Sigmoid colon (tissue), 7 donors: Measurements from ENCODE around the gene MR1. TPM values are rescaled to one million over a fixed set of nuclear protein-coding genes. Genes with fewer than 3 reads are reported as not detected.

ENCODE experiments used
- DNase-seq: peaks from one replicate; pipeline ENCODE4 v3.0.0-alpha.2; 2019
- H3K27ac ChIP-seq, 4 donors: fragments of 200-600 bp; sonication (generic); one replicate each; pipeline ENCODE4 v1.5.1; 2016 to 2019; ENCODE audit warnings: mild to moderate bottlenecking in 1 of 4
- H3K27me3 ChIP-seq, 3 donors: fragments of 200-600 bp; sonication (generic); one replicate each; pipeline ENCODE4 v1.5.1; 2019; ENCODE audit warnings: mild to moderate bottlenecking in 1 of 3
- H3K36me3 ChIP-seq, 4 donors: fragments of 200-600 bp; sonication (generic); one replicate each; pipeline ENCODE4 v1.5.1; 2016 to 2019
- H3K4me1 ChIP-seq, 4 donors: fragments of 200-600 bp; sonication (generic); one replicate each; pipeline ENCODE4 v1.5.1; 2017 to 2019
- H3K4me3 ChIP-seq, 4 donors: fragments of 200-600 bp; sonication (generic); one replicate each; pipeline ENCODE4 v1.5.1; 2017 to 2019; ENCODE audit warnings: mild to moderate bottlenecking in 2 of 4, moderate library complexity in 1 of 4
- H3K9me3 ChIP-seq, 4 donors: fragments of 200-600 bp in 3 of 4; sonication (generic) in 3 of 4; one replicate each; pipeline versions ENCODE4 v1.5.1 to v1.6.1; 2013 to 2019
- EP300 ChIP-seq, 4 donors: sonication (generic); formaldehyde crosslinking; IDR thresholded peaks; one replicate each; pipeline ENCODE4 v1.6.1; 2017; ENCODE audit warnings: antibody characterized with exemption in 4 of 4
- POLR2A ChIP-seq, 2 donors: fragments of 450-650 bp; IDR thresholded peaks; one replicate each; pipeline ENCODE4 v1.6.1; 2016; ENCODE audit warnings: antibody characterized with exemption in 2 of 2, mild to moderate bottlenecking in 2 of 2, moderate library complexity in 2 of 2
- POLR2AphosphoS5 ChIP-seq, 4 donors: sonication (generic); formaldehyde crosslinking; IDR thresholded peaks; one replicate each; pipeline ENCODE4 v1.6.1; 2017; ENCODE audit warnings: antibody characterized with exemption in 4 of 4
- WGBS, 2 donors: extraction: QIAGEN DNeasy Blood & Tissue Kit; methylation state at CpG; one replicate each; pipeline ENCODE4 v1.1.7; 2013; 5-methylcytosine and 5-hydroxymethylcytosine counted together
- intact Hi-C: fragments of 100-400 bp; cut with DNase I; formaldehyde crosslinking; loops from one replicate; pipeline ENCODE4 v1.15.1; 2023
- polyA plus RNA-seq, 3 donors: library from polyadenylated mRNA; stranded (reverse); fragments of 200-250 nt; gene quantifications; one replicate each; pipeline ENCODE4 v1.2.3, GENCODE V29; 2013
- total RNA-seq, 4 donors: library from RNA; depleted of rRNA; stranded (reverse); fragments of >200 nt; gene quantifications; one replicate each; pipeline ENCODE4 v1.1.0, GENCODE V29; 2016
- TF ChIP-seq, protein P1 (sequence below), 4 experiments: fragments of 450-650 bp in 3 of 4; fragments of 200-600 bp in 1 of 4; IDR thresholded peaks; one replicate each; pipeline ENCODE4 v1.5.1; 2016 to 2019; ENCODE audit warnings: antibody characterized with exemption in 4 of 4, mild to moderate bottlenecking in 3 of 4, moderate library complexity in 2 of 4
- donor health status: healthy with polysubstance abuse.
- donor health status: Bipolar disorder and iron deficiency.
- donor health status: healthy.

The MR1 gene
- total and polyA plus RNA-seq, 7 donors: 1.8 to 12.2 (median 10.3) TPM

DNA sequence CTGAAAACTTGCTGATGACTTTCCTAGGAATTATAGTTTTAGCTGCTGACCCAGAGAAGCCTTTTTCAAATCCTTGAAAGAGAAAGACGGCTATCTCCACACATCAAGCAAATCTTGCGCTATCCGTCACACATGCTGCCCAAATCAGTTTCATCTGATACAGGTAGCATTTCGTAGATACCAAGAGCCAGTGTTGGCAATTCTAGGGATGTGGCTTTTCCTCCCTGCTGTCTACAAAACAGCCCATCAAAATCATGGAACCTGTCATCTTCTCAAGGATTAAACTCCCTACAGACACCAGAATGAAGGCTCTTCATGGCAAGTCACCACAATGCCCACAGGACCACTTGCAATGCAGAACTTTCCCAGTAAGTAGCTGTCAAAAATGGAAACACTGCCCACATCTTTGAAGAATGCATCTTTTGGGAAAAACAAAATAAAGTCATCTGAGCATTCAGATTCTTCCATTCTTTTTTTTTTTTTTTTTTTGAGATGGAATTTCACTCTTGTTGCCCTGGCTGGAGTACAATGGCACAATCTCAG is 21.5 kb upstream of the MR1 start:
- no peak for DNase-seq
- 96% methylated on average over 4 of the region's 4 CpGs for WGBS, 2 donors
- Histone ChIP-seq H3K27ac (peak overlapping the region in 1 of 4 donors; percentile 76), H3K36me3 (no peaks in the 10 kb centered on the region), H3K9me3 (no peaks in the 10 kb centered on the region), H3K4me3 (no peak overlapping the region), H3K4me1 (peaks cover 0 to 40% (median 22%) of the 10 kb centered on the region in 4 donors), H3K27me3 (no peaks in the 10 kb centered on the region)
- intact Hi-C loops: no loop called here
- TF ChIP-seq, protein P1, sequence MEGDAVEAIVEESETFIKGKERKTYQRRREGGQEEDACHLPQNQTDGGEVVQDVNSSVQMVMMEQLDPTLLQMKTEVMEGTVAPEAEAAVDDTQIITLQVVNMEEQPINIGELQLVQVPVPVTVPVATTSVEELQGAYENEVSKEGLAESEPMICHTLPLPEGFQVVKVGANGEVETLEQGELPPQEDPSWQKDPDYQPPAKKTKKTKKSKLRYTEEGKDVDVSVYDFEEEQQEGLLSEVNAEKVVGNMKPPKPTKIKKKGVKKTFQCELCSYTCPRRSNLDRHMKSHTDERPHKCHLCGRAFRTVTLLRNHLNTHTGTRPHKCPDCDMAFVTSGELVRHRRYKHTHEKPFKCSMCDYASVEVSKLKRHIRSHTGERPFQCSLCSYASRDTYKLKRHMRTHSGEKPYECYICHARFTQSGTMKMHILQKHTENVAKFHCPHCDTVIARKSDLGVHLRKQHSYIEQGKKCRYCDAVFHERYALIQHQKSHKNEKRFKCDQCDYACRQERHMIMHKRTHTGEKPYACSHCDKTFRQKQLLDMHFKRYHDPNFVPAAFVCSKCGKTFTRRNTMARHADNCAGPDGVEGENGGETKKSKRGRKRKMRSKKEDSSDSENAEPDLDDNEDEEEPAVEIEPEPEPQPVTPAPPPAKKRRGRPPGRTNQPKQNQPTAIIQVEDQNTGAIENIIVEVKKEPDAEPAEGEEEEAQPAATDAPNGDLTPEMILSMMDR (IDR thresholded peaks at IDR 0.05): no peak
- TF ChIP-seq POLR2A (IDR thresholded peaks at IDR 0.05): no peak
- no peak for TF ChIP-seq EP300 (IDR thresholded peaks at IDR 0.05)
- no peak for TF ChIP-seq POLR2AphosphoS5 (IDR thresholded peaks at IDR 0.05)

DNA sequence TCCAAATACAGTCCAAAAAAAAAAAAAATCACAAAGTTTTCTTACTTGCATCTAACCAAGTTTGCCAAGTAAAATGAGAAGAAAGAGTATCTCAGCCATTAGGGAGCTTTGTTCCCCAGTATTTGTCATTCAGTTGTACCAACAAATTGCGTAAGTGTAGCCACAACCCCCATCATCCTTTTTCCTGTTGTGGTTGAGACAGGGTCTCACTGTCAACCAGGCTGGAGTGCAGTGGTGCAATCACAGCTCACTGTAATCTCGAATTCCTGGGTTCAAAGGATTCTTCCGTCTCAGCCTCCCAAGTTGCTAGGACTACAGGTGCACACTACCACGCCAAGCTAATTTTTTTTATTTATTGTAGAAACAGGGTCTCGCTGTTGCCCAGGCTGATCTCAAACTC is 20.6 kb upstream of the MR1 start:
- 66 to 70% methylated on average over 5 of the region's 5 CpGs for WGBS, 2 donors
- no peaks in the 10 kb centered on the region for H3K9me3 ChIP-seq
- H3K27me3 ChIP-seq: no peaks in the 10 kb centered on the region
- H3K36me3 ChIP-seq: no peaks in the 10 kb centered on the region
- no peak for DNase-seq
- H3K4me1 ChIP-seq: peaks cover 0 to 40% (median 22%) of the 10 kb centered on the region in 4 donors
- TF ChIP-seq POLR2AphosphoS5 (IDR thresholded peaks at IDR 0.05): no peak
- TF ChIP-seq, protein P1 (IDR thresholded peaks at IDR 0.05): no peak
- no peak overlapping the region for H3K4me3 ChIP-seq
- H3K27ac ChIP-seq: no peak overlapping the region
- intact Hi-C loops: no loop called here

DNA sequence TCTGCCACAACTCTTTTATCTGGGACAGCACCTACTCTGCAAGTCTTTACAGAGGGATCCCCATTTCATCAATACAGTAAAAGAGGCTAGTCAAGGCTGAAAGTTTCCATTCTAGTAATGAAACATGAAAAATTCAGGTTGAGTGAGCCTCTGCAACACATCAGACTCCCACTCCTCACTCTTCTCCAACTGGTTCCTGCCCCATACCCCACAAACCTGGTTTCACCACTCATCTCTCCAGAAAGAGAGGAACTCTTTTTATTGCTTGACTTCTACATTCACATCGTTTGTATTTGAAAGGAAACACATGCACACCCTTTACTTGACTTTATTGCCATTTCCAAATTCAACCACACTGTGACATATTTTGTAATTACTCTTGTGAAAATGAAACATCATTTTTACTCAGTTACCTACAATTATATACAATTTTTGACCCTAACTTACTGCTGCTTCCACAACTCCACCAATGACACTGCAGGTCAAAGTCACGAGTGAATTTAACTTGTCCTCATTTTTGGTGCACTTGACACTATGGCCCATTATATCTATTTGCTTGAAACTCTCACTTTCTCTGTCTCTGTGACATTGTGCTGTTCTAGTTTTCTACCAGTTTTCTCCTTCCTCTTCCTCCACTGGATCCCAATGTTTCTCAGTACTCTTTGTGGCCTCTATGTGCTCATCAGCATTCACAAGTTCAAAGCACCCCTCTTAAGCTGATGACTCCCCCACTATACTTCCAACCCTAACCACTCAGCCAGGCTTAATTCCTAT is 19.1 kb upstream of the MR1 start:
- Histone ChIP-seq H3K27ac (no peak overlapping the region), H3K27me3 (no peaks in the 10 kb centered on the region), H3K9me3 (no peaks in the 10 kb centered on the region), H3K4me3 (no peak overlapping the region), H3K36me3 (no peaks in the 10 kb centered on the region), H3K4me1 (peaks cover 0 to 40% (median 22%) of the 10 kb centered on the region in 4 donors)
- DNase-seq: no peak
- TF ChIP-seq EP300 (IDR thresholded peaks at IDR 0.05): no peak
- TF ChIP-seq, protein P1 (IDR thresholded peaks at IDR 0.05): no peak
- TF ChIP-seq POLR2AphosphoS5 (IDR thresholded peaks at IDR 0.05): no peak
- no peak for TF ChIP-seq POLR2A (IDR thresholded peaks at IDR 0.05)
- 48 to 53% methylated on average over 2 of the region's 2 CpGs for WGBS, 2 donors
- intact Hi-C loops: no loop called here

DNA sequence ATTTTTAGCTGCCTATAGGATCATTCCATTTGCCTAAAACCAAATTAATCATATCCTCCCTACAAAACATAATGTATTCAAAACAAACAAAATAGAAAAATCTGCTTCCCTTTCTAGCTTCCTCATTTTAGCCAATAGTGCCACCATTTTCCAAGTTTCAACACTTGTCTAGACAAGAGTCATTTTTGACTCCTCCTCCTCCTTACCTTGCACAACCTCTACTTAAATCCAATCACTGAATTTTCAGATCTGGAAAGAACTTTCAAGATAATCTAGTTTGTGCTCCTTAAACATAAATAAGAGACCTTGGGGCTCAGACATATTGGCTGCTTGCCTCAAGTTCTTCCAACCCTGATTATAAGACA is 18.6 kb upstream of the MR1 start:
- no peak overlapping the region for H3K27ac ChIP-seq
- intact Hi-C loops: no loop called here
- no peaks in the 10 kb centered on the region for H3K27me3 ChIP-seq
- peaks cover 0 to 35% (median 21%) of the 10 kb centered on the region in 4 donors for H3K4me1 ChIP-seq
- no peak overlapping the region for H3K4me3 ChIP-seq
- H3K9me3 ChIP-seq: no peaks in the 10 kb centered on the region
- TF ChIP-seq, protein P1 (IDR thresholded peaks at IDR 0.05): no peak
- no peak for TF ChIP-seq EP300 (IDR thresholded peaks at IDR 0.05)
- TF ChIP-seq POLR2A (IDR thresholded peaks at IDR 0.05): no peak
- no peak for TF ChIP-seq POLR2AphosphoS5 (IDR thresholded peaks at IDR 0.05)
- no peak for DNase-seq
- no peaks in the 10 kb centered on the region for H3K36me3 ChIP-seq
